ENCODE measurements around the gene MAML1.

GRCh38 chr5:179805070-179805528, 72.5 kb downstream of the MAML1 start:
- TF ChIP-seq POLR2A (IDR thresholded peaks at IDR 0.05) (no peak), CTCF (IDR thresholded peaks at IDR 0.05) (no peak)
